HG03045 (cell line): ENCODE measurements around the gene COG7.
"Not testable (repeated sequence)": the region's sequence is repeated elsewhere in the genome, so short reads cannot be mapped to it uniquely, and the experiment has no call there.

Source experiments
- ATAC-seq: cut with Tn5 transposase; IDR thresholded peaks from one replicate; pipeline ENCODE4 v1.9.1; 2021; ENCODE audit warnings: mild to moderate bottlenecking, moderate library complexity; ENCODE audit not compliant: unreplicated experiment

The COG7 gene

GRCh38 chr16:23389201-23389600 lies 63.8 kb downstream of the COG7 start:
- no peak for ATAC-seq

- no peak for ATAC-seq
Measured at GRCh38 chr16:23388786-23389185, 64.2 kb downstream of the COG7 start.

- no peak for ATAC-seq
Measured at GRCh38 chr16:23387666-23388065, 65.3 kb downstream of the COG7 start.

GRCh38 chr16:23385441-23385840 lies 67.5 kb downstream of the COG7 start:
- no peak for ATAC-seq

GRCh38 chr16:23384878-23385277 lies 68.1 kb downstream of the COG7 start:
- ATAC-seq = no peak

GRCh38 chr16:23383881-23384280 lies 69.1 kb downstream of the COG7 start:
- no peak for ATAC-seq

GRCh38 chr16:23382279-23382678 lies 70.7 kb downstream of the COG7 start:
- no peak for ATAC-seq

- not testable (repeated sequence) for ATAC-seq
Measured at GRCh38 chr16:23381702-23382101, 71.3 kb downstream of the COG7 start.

GRCh38 chr16:23380501-23380951 lies 72.5 kb downstream of the COG7 start:
- ATAC-seq = no peak

GRCh38 chr16:23379707-23380106 lies 73.3 kb downstream of the COG7 start:
- ATAC-seq = no peak

GRCh38 chr16:23378921-23379320 lies 74.1 kb downstream of the COG7 start:
- ATAC-seq = no peak

- ATAC-seq = no peak
Measured at GRCh38 chr16:23378256-23378655, 74.7 kb downstream of the COG7 start.

GRCh38 chr16:23377071-23377931 lies 75.7 kb downstream of the COG7 start:
- ATAC-seq = no peak

GRCh38 chr16:23375643-23376042 lies 77.3 kb downstream of the COG7 start:
- no peak for ATAC-seq

- ATAC-seq = no peak
Measured at GRCh38 chr16:23374721-23375510, 78.1 kb downstream of the COG7 start.

GRCh38 chr16:23373436-23374219 lies 79.4 kb downstream of the COG7 start:
- no peak for ATAC-seq

GRCh38 chr16:23371368-23371767 lies 81.6 kb downstream of the COG7 start:
- ATAC-seq = no peak

- no peak for ATAC-seq
Measured at GRCh38 chr16:23369416-23369815, 83.6 kb downstream of the COG7 start.

GRCh38 chr16:23368469-23368868 lies 84.5 kb downstream of the COG7 start:
- ATAC-seq = no peak

- no peak for ATAC-seq
Measured at GRCh38 chr16:23367988-23368387, 85.0 kb downstream of the COG7 start.

- no peak for ATAC-seq
Measured at GRCh38 chr16:23367564-23367963, 85.4 kb downstream of the COG7 start.
